Measurements from ENCODE around the gene ARSG. TPM values are rescaled to one million over a fixed set of nuclear protein-coding genes. Genes with fewer than 3 reads are reported as not detected.

Gene ARSG
- polyA plus RNA-seq, 1 of the 3 experiments (the other 2 are of a cell fraction), result 0.41 TPM

GRCh38 chr17:68343976-68344375 lies 52.7 kb downstream of the ARSG start:
- Histone ChIP-seq H3K4me1 (ENCODE audit: control insufficient read depth in 1 of 2, insufficient read depth in 2 of 2, low read depth in 1 of 2, low read length in 1 of 2) (no peaks in the 10 kb centered on the region), H3K9me3 (no peaks in the 10 kb centered on the region), H3K27me3 (ENCODE audit: insufficient read depth) (peaks cover 5% of the 10 kb centered on the region; the same call in 1 of the 2 replicates), H3K4me2 (no peak overlapping the region), H3K4me3 (ENCODE audit: low read depth in 2 of 2, low read length in 1 of 2) (no peak overlapping the region), H4K20me1 (ENCODE audit: insufficient read depth) (no peaks in the 10 kb centered on the region), H3K9me2 (no peaks in the 10 kb centered on the region), H3K9ac (no peak overlapping the region), H3K27ac (ENCODE audit: low read depth in 2 of 2, low read length in 1 of 2) (no peak overlapping the region), H3K36me3 (replicated peaks in 1 of 2; ENCODE audit: control insufficient read depth in 1 of 2, insufficient read depth in 2 of 2, low read length in 1 of 2) (no peaks in the 10 kb centered on the region), H2AFZ (ENCODE audit: low read depth) (no peak overlapping the region), H3K79me2 (ENCODE audit: insufficient read depth) (no peaks in the 10 kb centered on the region), H3F3A (replicated peaks; ENCODE audit: insufficient read depth) (no peaks in the 10 kb centered on the region)
- ChIA-PET POLR2A (no interaction called here), CTCF (interaction anchor here (1.1 to 1.5 kb wide), 2 partner anchors 81 to 82 kb away, joined by 3 to 4 read pairs; no protein-coding TSS in a partner anchor)
- no peak for DNase-seq
- TF ChIP-seq IRF3 (IDR thresholded peaks at IDR 0.05; ENCODE audit: low read depth, low read length), result no peak
- TF ChIP-seq JUND (IDR thresholded peaks at IDR 0.05), result no peak
- TF ChIP-seq USF1 (IDR thresholded peaks at IDR 0.05; ENCODE audit: borderline replicate concordance, low read depth), result no peak
- no peak for TF ChIP-seq REST (IDR thresholded peaks at IDR 0.05; ENCODE audit: low read depth, low read length)
- TF ChIP-seq, protein P1, sequence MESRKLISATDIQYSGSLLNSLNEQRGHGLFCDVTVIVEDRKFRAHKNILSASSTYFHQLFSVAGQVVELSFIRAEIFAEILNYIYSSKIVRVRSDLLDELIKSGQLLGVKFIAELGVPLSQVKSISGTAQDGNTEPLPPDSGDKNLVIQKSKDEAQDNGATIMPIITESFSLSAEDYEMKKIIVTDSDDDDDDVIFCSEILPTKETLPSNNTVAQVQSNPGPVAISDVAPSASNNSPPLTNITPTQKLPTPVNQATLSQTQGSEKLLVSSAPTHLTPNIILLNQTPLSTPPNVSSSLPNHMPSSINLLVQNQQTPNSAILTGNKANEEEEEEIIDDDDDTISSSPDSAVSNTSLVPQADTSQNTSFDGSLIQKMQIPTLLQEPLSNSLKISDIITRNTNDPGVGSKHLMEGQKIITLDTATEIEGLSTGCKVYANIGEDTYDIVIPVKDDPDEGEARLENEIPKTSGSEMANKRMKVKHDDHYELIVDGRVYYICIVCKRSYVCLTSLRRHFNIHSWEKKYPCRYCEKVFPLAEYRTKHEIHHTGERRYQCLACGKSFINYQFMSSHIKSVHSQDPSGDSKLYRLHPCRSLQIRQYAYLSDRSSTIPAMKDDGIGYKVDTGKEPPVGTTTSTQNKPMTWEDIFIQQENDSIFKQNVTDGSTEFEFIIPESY (IDR thresholded peaks at IDR 0.05; ENCODE audit: borderline replicate concordance, low read depth), result no peak
- no peak for TF ChIP-seq RAD21 (IDR thresholded peaks at IDR 0.05; ENCODE audit: low read length)
- TF ChIP-seq GABPA (IDR thresholded peaks at IDR 0.05; ENCODE audit: low read depth), result no peak
- no peak for TF ChIP-seq RFX5 (IDR thresholded peaks at IDR 0.05; ENCODE audit: low read length)
- no peak for TF ChIP-seq GATA2 (CRISPR knock-in tag; IDR thresholded peaks at IDR 0.05)
- no peak for TF ChIP-seq FOSL2 (IDR thresholded peaks at IDR 0.05; ENCODE audit: borderline replicate concordance, low read depth)
- TF ChIP-seq TEAD4 (IDR thresholded peaks at IDR 0.05; ENCODE audit: borderline replicate concordance, insufficient read depth), result no peak
- TF ChIP-seq, protein P2, sequence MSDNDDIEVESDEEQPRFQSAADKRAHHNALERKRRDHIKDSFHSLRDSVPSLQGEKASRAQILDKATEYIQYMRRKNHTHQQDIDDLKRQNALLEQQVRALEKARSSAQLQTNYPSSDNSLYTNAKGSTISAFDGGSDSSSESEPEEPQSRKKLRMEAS (IDR thresholded peaks at IDR 0.05; ENCODE audit: low read depth), result no peak
- no peak for TF ChIP-seq ELF1 (IDR thresholded peaks at IDR 0.05)
- no peak for TF ChIP-seq POLR2AphosphoS5 (IDR thresholded peaks at IDR 0.05; ENCODE audit: low read depth, low read length)
- no peak for TF ChIP-seq EZH2phosphoT487 (IDR thresholded peaks at IDR 0.05; ENCODE audit: borderline replicate concordance, low read depth)
- no peak for TF ChIP-seq RXRA (IDR thresholded peaks at IDR 0.05; ENCODE audit: borderline replicate concordance, low read depth)
- no peak for TF ChIP-seq CTCF (IDR thresholded peaks at IDR 0.05)
- TF ChIP-seq NFIC (IDR thresholded peaks at IDR 0.05; ENCODE audit: borderline replicate concordance), result no peak
- WGBS (ENCODE audit: low lambda C conversion rate), result 40% methylated on average over 5 of the region's 5 CpGs

Measured in SK-N-SH (cell line).